Measurements from ENCODE around the gene B3GNT5.

Gene B3GNT5

DNA sequence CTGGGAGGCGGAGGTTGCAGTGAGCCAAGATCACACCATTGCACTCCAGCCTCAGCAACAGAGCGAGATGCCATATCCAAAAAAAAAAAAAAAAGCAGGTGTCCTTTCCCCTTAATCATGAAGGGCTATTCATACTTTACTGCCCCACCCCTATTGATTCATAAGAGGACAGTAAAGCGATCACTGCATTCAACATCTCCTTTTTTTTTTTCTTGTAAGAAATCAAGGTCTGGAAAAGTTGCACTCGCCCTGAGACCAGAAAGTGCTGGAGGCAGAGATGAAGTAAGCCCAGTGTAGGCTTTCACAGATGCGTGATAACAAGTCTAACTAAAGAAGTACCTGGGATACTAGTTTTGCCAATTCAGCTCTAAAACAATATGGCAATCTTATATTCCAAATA, 24.2 kb downstream of the B3GNT5 start (continued):
- TF ChIP-seq ZNF513 (tag by site-specific recombination; IDR thresholded peaks at IDR 0.05) (no peak), ZXDB (tag by site-specific recombination; IDR thresholded peaks at IDR 0.05) (no peak), ZNF785 (tag by site-specific recombination; IDR thresholded peaks at IDR 0.05) (no peak), BCL6B (tag by site-specific recombination; IDR thresholded peaks at IDR 0.05) (no peak)
- TF ChIP-seq, protein P1, sequence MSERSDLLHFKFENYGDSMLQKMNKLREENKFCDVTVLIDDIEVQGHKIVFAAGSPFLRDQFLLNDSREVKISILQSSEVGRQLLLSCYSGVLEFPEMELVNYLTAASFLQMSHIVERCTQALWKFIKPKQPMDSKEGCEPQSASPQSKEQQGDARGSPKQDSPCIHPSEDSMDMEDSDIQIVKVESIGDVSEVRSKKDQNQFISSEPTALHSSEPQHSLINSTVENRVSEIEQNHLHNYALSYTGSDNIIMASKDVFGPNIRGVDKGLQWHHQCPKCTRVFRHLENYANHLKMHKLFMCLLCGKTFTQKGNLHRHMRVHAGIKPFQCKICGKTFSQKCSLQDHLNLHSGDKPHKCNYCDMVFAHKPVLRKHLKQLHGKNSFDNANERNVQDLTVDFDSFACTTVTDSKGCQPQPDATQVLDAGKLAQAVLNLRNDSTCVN (tag by site-specific recombination; optimal IDR thresholded peaks at IDR 0.05): no peak
- TF ChIP-seq, protein P2, sequence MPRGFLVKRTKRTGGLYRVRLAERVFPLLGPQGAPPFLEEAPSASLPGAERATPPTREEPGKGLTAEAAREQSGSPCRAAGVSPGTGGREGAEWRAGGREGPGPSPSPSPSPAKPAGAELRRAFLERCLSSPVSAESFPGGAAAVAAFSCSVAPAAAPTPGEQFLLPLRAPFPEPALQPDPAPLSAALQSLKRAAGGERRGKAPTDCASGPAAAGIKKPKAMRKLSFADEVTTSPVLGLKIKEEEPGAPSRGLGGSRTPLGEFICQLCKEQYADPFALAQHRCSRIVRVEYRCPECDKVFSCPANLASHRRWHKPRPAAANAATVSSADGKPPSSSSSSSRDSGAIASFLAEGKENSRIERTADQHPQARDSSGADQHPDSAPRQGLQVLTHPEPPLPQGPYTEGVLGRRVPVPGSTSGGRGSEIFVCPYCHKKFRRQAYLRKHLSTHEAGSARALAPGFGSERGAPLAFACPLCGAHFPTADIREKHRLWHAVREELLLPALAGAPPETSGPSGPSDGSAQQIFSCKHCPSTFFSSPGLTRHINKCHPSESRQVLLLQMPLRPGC (tag by site-specific recombination; IDR thresholded peaks at IDR 0.05): no peak

GRCh38 chr3:183278479-183279088, 25.5 kb downstream of the B3GNT5 start:
- POLR2A ChIA-PET: no interaction called here
- H3K4me1 ChIP-seq (ENCODE audit: control insufficient read depth, insufficient read depth, low read length): no peaks in the 10 kb centered on the region
- TF ChIP-seq ZEB2 (tag by site-specific recombination; IDR thresholded peaks at IDR 0.05): no peak
- TF ChIP-seq ZNF510 (tag by site-specific recombination; IDR thresholded peaks at IDR 0.05; ENCODE audit: insufficient replicate concordance): no peak
- TF ChIP-seq, protein P3, sequence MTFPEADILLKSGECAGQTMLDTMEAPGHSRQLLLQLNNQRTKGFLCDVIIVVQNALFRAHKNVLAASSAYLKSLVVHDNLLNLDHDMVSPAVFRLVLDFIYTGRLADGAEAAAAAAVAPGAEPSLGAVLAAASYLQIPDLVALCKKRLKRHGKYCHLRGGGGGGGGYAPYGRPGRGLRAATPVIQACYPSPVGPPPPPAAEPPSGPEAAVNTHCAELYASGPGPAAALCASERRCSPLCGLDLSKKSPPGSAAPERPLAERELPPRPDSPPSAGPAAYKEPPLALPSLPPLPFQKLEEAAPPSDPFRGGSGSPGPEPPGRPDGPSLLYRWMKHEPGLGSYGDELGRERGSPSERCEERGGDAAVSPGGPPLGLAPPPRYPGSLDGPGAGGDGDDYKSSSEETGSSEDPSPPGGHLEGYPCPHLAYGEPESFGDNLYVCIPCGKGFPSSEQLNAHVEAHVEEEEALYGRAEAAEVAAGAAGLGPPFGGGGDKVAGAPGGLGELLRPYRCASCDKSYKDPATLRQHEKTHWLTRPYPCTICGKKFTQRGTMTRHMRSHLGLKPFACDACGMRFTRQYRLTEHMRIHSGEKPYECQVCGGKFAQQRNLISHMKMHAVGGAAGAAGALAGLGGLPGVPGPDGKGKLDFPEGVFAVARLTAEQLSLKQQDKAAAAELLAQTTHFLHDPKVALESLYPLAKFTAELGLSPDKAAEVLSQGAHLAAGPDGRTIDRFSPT (tag by site-specific recombination; IDR thresholded peaks at IDR 0.05): no peak
- no peak for TF ChIP-seq HOXA7 (CRISPR knock-in tag; IDR thresholded peaks at IDR 0.05; ENCODE audit: borderline replicate concordance)
- TF ChIP-seq GFI1B (tag by site-specific recombination; IDR thresholded peaks at IDR 0.05): no peak
- TF ChIP-seq ZNF513 (tag by site-specific recombination; IDR thresholded peaks at IDR 0.05): no peak
- TF ChIP-seq SETDB1 (IDR thresholded peaks at IDR 0.05; ENCODE audit: insufficient read length, low read length): no peak
- no peak for TF ChIP-seq ZNF433 (tag by site-specific recombination; IDR thresholded peaks at IDR 0.05; ENCODE audit: low read depth)
- TF ChIP-seq ZNF707 (tag by site-specific recombination; IDR thresholded peaks at IDR 0.05): no peak
- TF ChIP-seq RBAK (tag by site-specific recombination; IDR thresholded peaks at IDR 0.05): no peak
- no peak for TF ChIP-seq ZNF416 (tag by site-specific recombination; IDR thresholded peaks at IDR 0.05)
- TF ChIP-seq, protein P4, sequence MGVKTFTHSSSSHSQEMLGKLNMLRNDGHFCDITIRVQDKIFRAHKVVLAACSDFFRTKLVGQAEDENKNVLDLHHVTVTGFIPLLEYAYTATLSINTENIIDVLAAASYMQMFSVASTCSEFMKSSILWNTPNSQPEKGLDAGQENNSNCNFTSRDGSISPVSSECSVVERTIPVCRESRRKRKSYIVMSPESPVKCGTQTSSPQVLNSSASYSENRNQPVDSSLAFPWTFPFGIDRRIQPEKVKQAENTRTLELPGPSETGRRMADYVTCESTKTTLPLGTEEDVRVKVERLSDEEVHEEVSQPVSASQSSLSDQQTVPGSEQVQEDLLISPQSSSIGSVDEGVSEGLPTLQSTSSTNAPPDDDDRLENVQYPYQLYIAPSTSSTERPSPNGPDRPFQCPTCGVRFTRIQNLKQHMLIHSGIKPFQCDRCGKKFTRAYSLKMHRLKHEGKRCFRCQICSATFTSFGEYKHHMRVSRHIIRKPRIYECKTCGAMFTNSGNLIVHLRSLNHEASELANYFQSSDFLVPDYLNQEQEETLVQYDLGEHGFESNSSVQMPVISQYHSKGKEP (tag by site-specific recombination; IDR thresholded peaks at IDR 0.05): no peak
- TF ChIP-seq ZNF19 (tag by site-specific recombination; IDR thresholded peaks at IDR 0.05; ENCODE audit: low read depth): no peak
- TF ChIP-seq ZNF692 (tag by site-specific recombination; IDR thresholded peaks at IDR 0.05): no peak
- TF ChIP-seq ZNF544 (tag by site-specific recombination; IDR thresholded peaks at IDR 0.05): no peak
- TF ChIP-seq, protein P5, sequence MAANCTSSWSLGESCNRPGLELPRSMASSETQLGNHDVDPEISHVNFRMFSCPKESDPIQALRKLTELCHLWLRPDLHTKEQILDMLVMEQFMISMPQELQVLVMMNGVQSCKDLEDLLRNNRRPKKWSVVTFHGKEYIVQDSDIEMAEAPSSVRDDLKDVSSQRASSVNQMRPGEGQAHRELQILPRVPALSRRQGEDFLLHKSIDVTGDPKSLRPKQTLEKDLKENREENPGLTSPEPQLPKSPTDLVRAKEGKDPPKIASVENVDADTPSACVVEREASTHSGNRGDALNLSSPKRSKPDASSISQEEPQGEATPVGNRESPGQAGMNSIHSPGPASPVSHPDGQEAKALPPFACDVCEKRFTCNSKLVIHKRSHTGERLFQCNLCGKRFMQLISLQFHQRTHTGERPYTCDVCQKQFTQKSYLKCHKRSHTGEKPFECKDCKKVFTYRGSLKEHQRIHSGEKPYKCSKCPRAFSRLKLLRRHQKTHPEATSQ (tag by site-specific recombination; IDR thresholded peaks at IDR 0.05): no peak

More at GRCh38 chr3:183278479-183279088, 25.5 kb downstream of the B3GNT5 start:
- Histone ChIP-seq H3K9me3 (ENCODE audit: control insufficient read depth, insufficient read depth, low read depth, low read length) (no peaks in the 10 kb centered on the region), H3K4me3 (ENCODE audit: low read depth, low read length) (no peak overlapping the region), H3K27ac (ENCODE audit: extremely low read depth, low read depth, low read length) (no peak overlapping the region), H3K36me3 (ENCODE audit: control insufficient read depth in 2 of 2, insufficient read depth in 1 of 2, low read length in 2 of 2) (no peaks in the 10 kb centered on the region)
- CTCF ChIA-PET: no interaction called here

Measured in HEK293 (cell line).